GM18867 (cell line): ENCODE results near the gene GARIN1A.

Experiments
- ATAC-seq: cut with Tn5 transposase; IDR thresholded peaks from one replicate; pipeline ENCODE4 v1.9.1; 2021; ENCODE audit warnings: mild to moderate bottlenecking, moderate library complexity; ENCODE audit not compliant: unreplicated experiment

Gene GARIN1A

GRCh38 chr7:128710481-128710880 is 38.4 kb downstream of the GARIN1A start:
- no peak for ATAC-seq

- no peak for ATAC-seq
Measured at GRCh38 chr7:128713794-128714193, 41.7 kb downstream of the GARIN1A start.

DNA sequence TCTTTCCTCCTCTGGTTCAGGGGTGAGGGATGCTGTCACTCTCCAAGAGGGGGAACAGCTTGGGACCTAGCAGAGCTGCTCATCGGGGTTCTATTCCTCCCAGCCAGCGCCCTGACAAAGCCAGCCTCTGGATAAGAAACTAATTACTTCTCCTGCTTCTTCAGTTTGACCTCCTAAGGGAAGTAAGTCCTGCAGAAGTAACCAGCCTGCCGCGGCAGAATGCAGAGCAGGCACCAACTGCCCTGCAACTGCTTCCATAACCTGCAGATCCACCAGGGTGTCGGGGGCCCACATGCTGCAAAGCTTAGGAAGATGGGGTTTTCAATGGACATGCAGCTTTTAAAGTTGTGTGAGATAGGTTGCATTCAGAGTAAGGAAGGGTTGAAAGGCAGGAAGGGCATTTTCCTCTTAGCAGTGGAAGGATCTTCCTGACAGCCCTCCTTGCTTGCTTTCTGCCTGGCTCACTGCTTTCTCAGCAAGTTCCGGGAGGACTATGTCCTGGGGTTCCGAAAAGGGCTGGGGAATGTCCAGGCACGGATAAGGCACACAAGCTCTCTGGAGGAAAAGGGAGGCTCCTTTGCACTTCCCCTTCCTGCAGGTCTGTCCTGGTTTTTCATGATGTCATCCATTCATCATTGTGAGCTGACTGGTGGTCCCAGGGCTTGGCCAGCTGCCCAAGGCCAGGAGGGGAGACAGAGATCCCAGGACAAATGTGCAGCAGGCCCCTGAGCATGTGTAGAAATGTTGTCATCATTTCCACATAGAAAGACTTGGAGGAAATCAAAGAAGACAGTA is 42.8 kb downstream of the GARIN1A start:
- no peak for ATAC-seq

DNA sequence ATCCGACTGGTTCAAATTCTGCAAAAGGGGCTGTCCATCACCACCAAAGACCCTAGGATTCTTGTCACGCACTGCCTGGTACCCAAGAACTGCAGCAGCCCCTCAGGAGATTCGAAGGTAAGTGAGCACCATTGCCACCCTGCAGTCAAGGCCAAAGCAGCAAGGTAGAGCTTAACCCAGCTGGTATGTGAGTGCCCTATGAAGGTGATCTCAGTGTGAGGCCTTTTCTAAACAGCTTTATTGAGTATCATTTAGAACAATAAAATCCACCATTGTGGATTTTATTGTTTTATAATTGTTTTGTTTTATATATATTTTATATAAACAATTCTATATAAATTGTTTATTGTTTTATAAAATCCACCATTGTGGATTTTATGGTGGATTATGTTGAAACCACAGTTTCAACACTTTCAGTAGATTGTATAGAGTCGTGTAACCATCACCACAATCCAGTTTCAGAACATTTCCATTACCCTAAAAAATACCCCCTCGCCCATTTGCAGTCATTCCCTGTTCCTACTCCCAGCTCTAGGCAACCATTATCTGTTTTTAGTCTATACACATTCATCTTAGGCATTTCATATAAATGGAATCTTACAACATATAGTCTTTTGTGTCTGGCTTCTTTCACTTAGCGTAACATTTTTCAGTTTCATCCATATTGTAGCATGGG is 47.0 kb downstream of the GARIN1A start:
- ATAC-seq, result no peak

GRCh38 chr7:128721376-128721775 is 49.3 kb downstream of the GARIN1A start:
- no peak for ATAC-seq
